NCI-H748 treated with DMSO at 0.1 percent for 48 hours (cell line): Measurements from ENCODE around the gene YTHDF1.
"Not testable (repeated sequence)": the region's sequence is repeated elsewhere in the genome, so short reads cannot be mapped to it uniquely, and the experiment has no call there.

Experiments
- DNase-seq: peaks from one replicate; lab custom pipeline; 2025; lab: John Stamatoyannopoulos, UW

Gene YTHDF1

GRCh38 chr20:63227260-63227659 lies 11.3 kb upstream of the YTHDF1 start:
- DNase-seq: no peak

DNA sequence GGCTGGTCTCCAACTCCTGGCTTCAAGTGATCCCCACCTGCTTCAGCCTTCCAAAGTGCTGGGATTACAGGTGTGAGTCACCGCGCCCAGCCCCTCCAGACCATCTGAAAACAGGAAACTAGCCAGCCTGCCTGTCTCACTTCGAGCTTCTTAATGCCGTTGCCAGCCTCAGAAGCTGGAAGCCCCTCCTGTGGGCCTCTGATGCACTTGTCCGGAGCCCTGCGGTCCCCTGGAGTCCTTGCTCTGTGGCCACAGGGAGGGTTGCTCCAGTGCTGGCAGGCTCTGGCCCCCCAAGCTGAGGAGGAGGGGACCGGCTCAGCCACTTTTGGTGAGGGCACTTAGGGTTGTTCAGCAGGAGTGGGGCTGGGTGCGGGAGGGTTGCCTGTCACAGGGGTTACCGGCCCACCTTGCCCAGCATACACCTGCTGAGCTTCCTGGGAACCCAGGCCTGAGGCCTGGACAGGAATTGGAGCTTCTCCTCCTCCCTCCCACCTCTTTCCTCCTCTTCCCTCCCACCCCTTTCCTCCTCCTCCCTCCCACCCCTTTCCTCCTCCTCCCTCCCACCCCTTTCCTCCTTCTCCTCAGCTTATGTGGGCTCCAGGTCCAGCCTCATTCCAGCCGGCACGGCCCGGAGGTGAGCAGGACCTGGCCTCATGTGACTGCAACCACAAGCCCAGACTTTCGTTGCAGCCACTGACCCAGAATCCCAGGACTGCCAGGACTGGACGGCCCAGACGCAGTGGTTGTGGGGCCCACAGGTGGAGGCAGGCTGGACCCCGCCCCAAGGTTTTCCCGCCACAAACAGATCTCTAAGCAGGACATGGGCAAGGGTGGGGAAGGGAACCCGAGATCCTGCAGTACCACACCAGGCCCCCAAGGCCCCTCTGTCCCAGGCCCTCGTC lies 10.4 kb upstream of the YTHDF1 start:
- DNase-seq: no peak

DNA sequence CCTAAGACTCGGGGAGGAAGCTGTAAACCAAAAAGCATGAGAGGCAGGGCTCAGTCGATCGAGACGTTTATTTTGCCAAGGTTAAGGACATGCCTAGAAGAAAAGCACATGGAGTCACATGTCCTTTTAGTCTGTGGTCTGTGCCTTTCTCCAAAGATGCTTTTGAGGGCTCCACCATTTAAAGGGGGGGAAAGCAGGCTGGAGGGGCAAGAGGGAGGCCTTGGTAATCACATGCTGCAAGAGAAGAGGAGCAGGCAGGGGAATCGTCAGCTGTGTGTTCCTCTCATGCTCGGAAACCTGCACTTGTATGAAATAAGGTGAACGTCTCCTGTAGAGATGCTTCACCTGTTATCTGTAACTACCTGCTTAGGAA lies 9.1 kb upstream of the YTHDF1 start:
- no peak for DNase-seq

DNA sequence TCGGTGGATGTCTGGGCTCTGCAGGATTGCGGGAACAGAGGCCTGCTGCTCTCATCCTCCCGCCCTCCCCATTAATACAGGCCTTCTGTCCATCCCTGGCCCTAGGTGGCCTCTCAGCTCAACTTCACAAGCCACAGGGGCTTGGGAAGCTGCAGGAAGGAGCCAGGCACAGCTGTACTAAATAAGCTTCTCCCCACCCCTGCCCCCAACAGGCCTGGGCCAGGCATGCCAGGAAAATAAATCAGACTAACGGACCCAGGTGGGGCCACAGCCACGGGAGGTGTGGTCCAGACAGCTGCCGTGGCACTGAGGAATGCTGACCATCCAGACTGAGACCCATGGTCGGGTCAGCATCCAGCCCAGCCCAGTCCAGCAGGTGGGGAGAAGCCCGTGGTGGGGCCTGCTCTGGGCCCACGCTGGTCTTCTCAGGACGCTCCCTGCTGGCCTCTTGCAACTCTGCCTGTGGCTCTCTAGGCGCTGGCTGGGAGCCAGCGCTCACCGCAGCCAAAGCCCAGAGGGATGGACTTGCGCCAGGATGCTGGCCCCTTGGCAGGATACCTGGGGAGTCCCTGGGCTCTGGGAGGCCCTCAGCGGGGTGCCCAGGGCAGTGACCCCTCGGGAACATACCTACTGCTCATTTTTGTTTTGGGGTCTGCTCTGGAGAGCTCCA lies 8.6 kb upstream of the YTHDF1 start:
- DNase-seq: no peak

DNA sequence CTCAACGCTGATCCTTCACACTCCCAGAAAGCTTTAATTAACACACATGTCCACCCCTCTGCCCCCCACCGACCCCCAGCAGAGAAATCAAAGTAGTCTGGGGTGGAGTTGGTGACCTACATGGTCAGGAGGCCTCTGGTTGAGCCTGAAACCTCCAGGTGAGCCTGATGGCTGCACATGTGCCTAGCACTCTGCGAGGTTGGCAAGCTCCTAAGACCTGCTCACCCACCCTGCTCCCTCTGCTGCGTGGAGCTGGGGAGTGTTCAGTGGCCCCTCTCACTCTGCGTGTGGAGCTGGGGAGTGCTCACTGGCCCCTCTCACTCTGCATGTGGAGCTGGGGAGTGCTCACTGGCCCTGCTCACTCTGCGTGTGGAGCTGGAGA lies 7.9 kb upstream of the YTHDF1 start:
- no peak for DNase-seq

GRCh38 chr20:63223121-63223825 lies 7.3 kb upstream of the YTHDF1 start:
- DNase-seq: no peak

DNA sequence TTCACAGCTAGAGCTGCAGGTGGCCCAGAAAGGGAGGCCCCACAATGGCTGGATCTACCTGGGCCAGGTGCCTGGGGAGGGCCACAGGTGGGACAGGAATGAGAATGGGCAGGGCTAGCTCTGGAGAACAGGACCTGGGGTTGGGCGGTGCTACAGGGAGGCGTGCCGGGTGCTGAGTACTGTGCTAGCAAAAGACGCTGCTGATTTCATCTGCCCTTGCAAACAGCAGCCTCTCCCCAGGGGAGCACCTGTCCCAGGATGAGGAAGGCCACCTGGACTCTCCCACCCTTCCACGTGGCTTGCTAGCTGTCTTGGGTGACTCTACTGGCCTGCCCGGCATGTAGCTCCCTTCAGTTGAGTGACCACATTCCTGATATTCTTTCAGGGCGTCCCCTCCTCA lies 6.6 kb upstream of the YTHDF1 start:
- no peak for DNase-seq

- DNase-seq: not testable (repeated sequence)
These were observed 5.6 kb upstream of the YTHDF1 start for GRCh38 chr20:63221400-63222053.

DNA sequence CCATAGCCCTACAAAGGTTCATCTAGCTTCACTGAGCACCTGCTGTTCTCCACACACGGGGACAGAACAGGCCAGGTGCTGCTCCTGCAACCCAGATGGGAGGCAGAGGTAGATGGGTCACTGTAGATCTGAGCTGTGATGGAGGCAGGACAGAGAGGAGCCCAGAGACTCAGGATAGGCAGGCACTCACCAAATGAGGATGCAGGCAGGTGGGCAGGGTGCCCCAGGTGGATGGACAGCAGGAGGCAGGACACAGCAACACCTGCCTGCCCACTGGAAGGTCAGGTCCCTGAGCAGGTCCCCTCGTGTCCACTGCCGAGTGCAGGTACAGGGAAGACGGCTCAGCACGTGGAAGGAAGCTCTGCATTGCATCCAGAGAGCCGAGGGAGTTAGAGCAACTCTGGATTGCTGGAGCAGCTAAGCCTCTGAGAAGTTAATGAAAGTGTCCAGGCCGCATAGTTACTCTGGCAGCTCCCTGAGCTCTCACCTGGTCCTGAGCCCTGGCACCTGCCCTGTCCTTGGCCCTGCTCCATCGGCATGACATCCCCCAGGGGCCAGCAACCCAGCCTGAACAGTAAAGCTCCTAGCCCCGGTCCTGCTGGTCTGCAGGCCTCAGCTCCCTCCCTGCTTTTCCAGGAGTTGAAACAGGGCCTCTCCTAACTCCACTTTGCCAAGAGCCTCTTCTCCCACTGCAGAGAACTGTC lies 4.9 kb upstream of the YTHDF1 start:
- DNase-seq: no peak

DNA sequence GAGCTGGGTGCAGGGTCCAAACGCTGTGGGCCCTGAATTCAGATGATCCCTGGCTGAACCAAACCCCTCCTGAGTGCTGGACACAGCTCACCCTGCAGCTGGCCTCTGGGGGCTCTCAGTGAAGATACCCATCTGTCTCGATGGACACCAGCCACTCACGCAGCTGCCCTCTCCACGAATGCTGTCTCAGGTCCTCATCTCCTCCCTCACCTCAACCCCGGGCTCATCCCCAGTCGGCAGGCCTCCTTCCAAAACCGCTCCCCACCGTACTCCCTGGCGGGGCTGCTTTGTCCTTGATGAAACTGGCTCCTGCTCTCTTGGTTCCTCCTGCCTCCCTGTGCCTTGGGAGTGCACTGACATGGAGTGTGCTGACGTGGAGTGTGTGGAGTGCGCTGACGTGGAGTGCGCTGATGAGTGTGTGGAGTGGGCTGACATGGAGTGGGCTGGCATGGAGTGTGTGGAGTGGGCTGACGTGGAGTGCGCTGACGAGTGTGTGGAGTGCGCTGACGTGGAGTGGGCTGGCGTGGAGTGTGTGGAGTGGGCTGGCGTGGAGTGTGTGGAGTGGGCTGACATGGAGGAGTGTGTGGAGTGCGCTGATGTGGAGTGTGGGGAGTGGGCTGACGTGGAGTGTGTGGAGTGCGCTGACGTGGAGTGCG lies 4.1 kb upstream of the YTHDF1 start:
- DNase-seq: no peak

GRCh38 chr20:63219447-63219821 lies 3.5 kb upstream of the YTHDF1 start:
- no peak for DNase-seq

GRCh38 chr20:63218701-63219446 lies 2.9 kb upstream of the YTHDF1 start:
- no peak for DNase-seq

DNA sequence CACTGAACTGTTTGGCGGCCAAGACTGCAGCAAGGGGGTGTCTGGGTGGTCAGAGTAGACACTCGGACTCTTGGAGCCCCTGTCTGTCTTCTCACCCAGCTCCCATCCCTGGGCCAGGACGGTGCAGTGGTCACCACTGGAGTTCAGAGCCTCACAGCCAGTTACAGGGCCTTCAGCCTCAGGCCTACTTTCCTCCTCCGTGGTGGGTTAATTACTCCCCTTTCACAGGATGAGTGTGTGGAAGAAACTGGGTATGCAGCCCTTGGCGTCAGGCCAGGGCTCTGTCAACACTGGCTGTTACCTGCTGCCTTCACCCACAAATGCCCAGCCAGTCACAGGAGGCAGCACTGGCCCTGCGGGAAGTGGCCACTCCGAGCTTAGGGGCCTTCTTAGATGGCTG lies 1.8 kb upstream of the YTHDF1 start:
- DNase-seq: no peak

- DNase-seq: no peak
These were observed 1.0 kb upstream of the YTHDF1 start for GRCh38 chr20:63216849-63217471.

- no peak for DNase-seq
These were observed 560 bp downstream of the YTHDF1 start for GRCh38 chr20:63215101-63216040.

- no peak for DNase-seq
These were observed 1.4 kb downstream of the YTHDF1 start for GRCh38 chr20:63214514-63214913.

GRCh38 chr20:63212792-63213191 lies 3.1 kb downstream of the YTHDF1 start:
- DNase-seq: no peak

GRCh38 chr20:63212393-63212730 lies 3.6 kb downstream of the YTHDF1 start:
- no peak for DNase-seq

- DNase-seq: no peak
These were observed 5.8 kb downstream of the YTHDF1 start for GRCh38 chr20:63210011-63210605.
